Fibroblast of pulmonary artery (primary cell): ENCODE data around the gene CAMTA1.

ENCODE experiments used
- DNase-seq: peaks from one replicate; pipeline ENCODE4 v3.0.0-alpha.2; 2010; ENCODE audit warnings: low read depth
- H3K4me3 ChIP-seq: replicated peaks from 2 replicates; pipeline ENCODE4 v1.5.1; 2011; ENCODE audit warnings: low read depth, mild to moderate bottlenecking, control low read depth, low read length, moderate library complexity
- CTCF ChIP-seq: IDR thresholded peaks from 2 replicates; pipeline ENCODE4 v1.5.1; 2011; ENCODE audit warnings: mild to moderate bottlenecking, control low read depth, low read length, inconsistent platforms; ENCODE audit errors: missing control alignments

CAMTA1 gene

GRCh38 chr1:7454895-7455784 lies 669.9 kb downstream of the CAMTA1 start:
- H3K4me3 ChIP-seq = no peak overlapping the region

GRCh38 chr1:7455796-7456721 lies 670.8 kb downstream of the CAMTA1 start:
- DNase-seq = no peak
- H3K4me3 ChIP-seq = no peak overlapping the region
- TF ChIP-seq CTCF = no peak

More at GRCh38 chr1:7454895-7455784, 669.9 kb downstream of the CAMTA1 start:
- no peak for TF ChIP-seq CTCF
- DNase-seq = no peak

GRCh38 chr1:7456722-7457082 lies 671.4 kb downstream of the CAMTA1 start:
- no peak overlapping the region for H3K4me3 ChIP-seq
- DNase-seq = no peak
- no peak for TF ChIP-seq CTCF

- no peak for DNase-seq
- H3K4me3 ChIP-seq = no peak overlapping the region
- no peak for TF ChIP-seq CTCF
These were observed 672.6 kb downstream of the CAMTA1 start for GRCh38 chr1:7457811-7458210.

- TF ChIP-seq CTCF = no peak
- no peak for DNase-seq
- H3K4me3 ChIP-seq = no peak overlapping the region
These were observed 673.7 kb downstream of the CAMTA1 start for GRCh38 chr1:7458946-7459345.

- TF ChIP-seq CTCF = no peak
- DNase-seq = no peak
- no peak overlapping the region for H3K4me3 ChIP-seq
These were observed 674.7 kb downstream of the CAMTA1 start for GRCh38 chr1:7459914-7460313.
